B cell (primary cell): ENCODE data around the gene LRRC7. TPM values are rescaled to one million over a fixed set of nuclear protein-coding genes. Genes with fewer than 3 reads are reported as not detected.

ENCODE experiments used
- ATAC-seq: fragments of 200-7000 bp; cut with Tn5 transposase; one replicate; pipeline ENCODE4 v1.10.0; 2021; ENCODE audit warnings: low read depth, mild to moderate bottlenecking, moderate number of reproducible peaks, moderate library complexity
- CTCF ChIA-PET: fragments of 350-600 bp; sonication (Branson Sonifier 250); formaldehyde crosslinking; loops from one replicate; lab custom pipeline; 2021; ENCODE audit warnings: antibody characterized with exemption, inconsistent platforms; lab: Charles Lee
- POLR2A ChIA-PET: fragments of 350-600 bp; sonication (Branson Sonifier 250); formaldehyde crosslinking; loops from one replicate; lab custom pipeline; 2021; ENCODE audit warnings: antibody characterized with exemption; lab: Charles Lee
- DNase-seq: peaks from one replicate; pipeline ENCODE4 v3.0.0; 2013
- H2AFZ ChIP-seq: 2 replicates; pipeline ENCODE4 v1.6.1; 2012; ENCODE audit warnings: mild to moderate bottlenecking, low read depth, low read length; ENCODE audit not compliant: insufficient read depth, poor library complexity, severe bottlenecking
- H3K27ac ChIP-seq, 2 donors: 1 replicate in 1 of 2; 2 replicates in 1 of 2; pipeline ENCODE4 v1.5.1; 2012 to 2013; ENCODE audit warnings: low read length in 2 of 2, mild to moderate bottlenecking in 2 of 2, moderate library complexity in 1 of 2
- H3K27me3 ChIP-seq, 4 experiments: fragments of 200-600 bp in 1 of 4; sonication (generic) in 1 of 4; replicated peaks in 1 of 4; 1 replicate in 2 of 4; 2 replicates in 2 of 4; pipeline versions ENCODE4 v1.6.1 to v1.7.0; 2013 to 2016; ENCODE audit warnings: low read length in 3 of 4, mild to moderate bottlenecking in 2 of 4, mixed read lengths in 1 of 4, moderate library complexity in 1 of 4; ENCODE audit not compliant: insufficient read depth in 4 of 4, control insufficient read depth in 3 of 4; ENCODE audit errors: control extremely low read depth in 1 of 4
- H3K36me3 ChIP-seq, 2 experiments: replicated peaks in 1 of 2; 1 replicate in 1 of 2; 2 replicates in 1 of 2; pipeline versions ENCODE4 v1.6.1 to v1.7.1; 2013; ENCODE audit warnings: low read length in 1 of 2; ENCODE audit not compliant: insufficient read depth in 2 of 2, control insufficient read depth in 1 of 2; ENCODE audit errors: control extremely low read depth in 1 of 2, extremely low read depth in 1 of 2
- H3K4me1 ChIP-seq, 2 donors: fragments of 200-600 bp in 1 of 2; sonication (generic) in 1 of 2; 1 replicate in 1 of 2; 2 replicates in 1 of 2; pipeline versions ENCODE4 v1.5.1 to v1.6.1; 2013 to 2017; ENCODE audit warnings: low read length in 2 of 2; ENCODE audit not compliant: control insufficient read depth in 2 of 2, insufficient read depth in 2 of 2
- H3K4me2 ChIP-seq: replicated peaks from 2 replicates; pipeline ENCODE3; 2012; ENCODE audit warnings: mild to moderate bottlenecking, low read depth, low read length; ENCODE audit not compliant: poor library complexity, severe bottlenecking
- H3K4me3 ChIP-seq, 5 experiments: fragments of 200-600 bp in 1 of 5; sonication (generic) in 1 of 5; 1 replicate in 3 of 5; 2 replicates in 2 of 5; pipeline versions ENCODE4 v1.5.1 to v1.7.0; 2011 to 2016; ENCODE audit warnings: low read length in 4 of 5, mild to moderate bottlenecking in 4 of 5, low read depth in 2 of 5, control low read depth in 1 of 5, moderate library complexity in 1 of 5; ENCODE audit not compliant: insufficient read depth in 1 of 5; ENCODE audit errors: control extremely low read depth in 1 of 5, extremely low read depth in 1 of 5
- H3K79me2 ChIP-seq: fragments of 200-600 bp; sonication (generic); one replicate; pipeline ENCODE4 v1.6.0; 2016; ENCODE audit warnings: low read length; ENCODE audit not compliant: control insufficient read depth, insufficient read depth
- H3K9ac ChIP-seq: fragments of 200-600 bp; sonication (generic); 2 replicates; pipeline ENCODE4 v1.6.1; 2017; ENCODE audit warnings: mild to moderate bottlenecking, low read length, moderate library complexity
- H3K9me3 ChIP-seq, 3 donors: one replicate each; pipeline versions ENCODE4 v1.6.1 to v1.7.1; 2013; ENCODE audit warnings: low read length in 2 of 3; ENCODE audit not compliant: control insufficient read depth in 2 of 3, insufficient read depth in 1 of 3; ENCODE audit errors: control extremely low read depth in 1 of 3
- H4K20me1 ChIP-seq: 2 replicates; pipeline ENCODE4 v1.6.0; 2012; ENCODE audit warnings: mild to moderate bottlenecking, low read length; ENCODE audit not compliant: insufficient read depth, control insufficient read depth, poor library complexity, severe bottlenecking
- H3K27ac Mint-ChIP-seq: one replicate; pipeline ENCODE4 v1.8.0; 2021; ENCODE audit warnings: mixed read lengths
- H3K27me3 Mint-ChIP-seq: one replicate; pipeline ENCODE4 v1.8.0; 2021; ENCODE audit warnings: mixed read lengths
- H3K4me1 Mint-ChIP-seq: one replicate; pipeline ENCODE4 v1.8.0; 2021; ENCODE audit warnings: mixed read lengths
- H3K4me3 Mint-ChIP-seq: one replicate; pipeline ENCODE4 v1.8.0; 2021; ENCODE audit warnings: mixed read lengths
- H3K9me3 Mint-ChIP-seq: one replicate; pipeline ENCODE4 v1.8.0; 2022; ENCODE audit warnings: mixed read lengths; ENCODE audit not compliant: insufficient read depth
- EZH2 ChIP-seq: IDR thresholded peaks from 2 replicates; pipeline ENCODE4 v1.6.1; 2012; ENCODE audit warnings: borderline replicate concordance, low read depth, mild to moderate bottlenecking, moderate library complexity, low read length; ENCODE audit not compliant: insufficient read depth, poor library complexity, severe bottlenecking
- WGBS: methylation state at CpG from one replicate; pipeline ENCODE4 v1.1.5; 2013; ENCODE audit warnings: missing lambda C conversion rate; ENCODE audit not compliant: insufficient coverage; 5-methylcytosine and 5-hydroxymethylcytosine counted together
- intact Hi-C: fragments of 100-400 bp; cut with micrococcal nuclease; formaldehyde crosslinking; loops from one replicate; pipeline ENCODE4 v1.10.0; 2022
- polyA plus RNA-seq: library from polyadenylated mRNA; depleted of rRNA; stranded (reverse); fragments of >200 nt; gene quantifications from 2 replicates; pipeline ENCODE4 v1.2.3, GENCODE V29; 2012
- total RNA-seq, 2 donors: library from RNA; stranded (reverse); fragments of 120-200 nt in 1 of 2; gene quantifications; 1 replicate in 1 of 2; 2 replicates in 1 of 2; pipeline versions ENCODE4 v1.2.3 to v1.2.4, GENCODE V29; 2013 to 2022
- TF ChIP-seq, protein P1 (sequence below): fragments of 200-600 bp; IDR thresholded peaks from one replicate; pipeline ENCODE4 v1.8.0; 2022; ENCODE audit warnings: antibody characterized with exemption, mild to moderate bottlenecking

The LRRC7 gene
- total and polyA plus RNA-seq, 2 donors (not counting 1 experiment from before 2014, with no cell fraction given) = not detected

DNA sequence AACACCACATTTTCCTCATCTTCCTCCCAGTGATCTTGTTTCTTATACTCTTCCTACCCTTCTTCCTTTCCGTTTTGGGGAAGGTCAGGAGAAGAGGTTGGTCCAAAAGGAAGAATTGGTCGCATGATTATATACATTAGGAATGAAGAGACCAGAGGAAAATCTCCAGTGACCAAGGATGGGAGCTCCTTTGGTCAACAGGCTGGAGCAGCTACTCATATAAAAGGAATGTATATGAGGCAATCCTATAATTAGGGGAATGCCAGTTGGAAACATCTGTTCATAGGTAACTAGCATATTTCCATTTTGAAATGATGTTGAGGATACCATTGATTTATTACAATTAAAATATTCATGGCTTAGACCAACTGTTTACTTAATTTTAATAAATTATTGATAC, 523.2 kb downstream of the LRRC7 start:
- no peak overlapping the region for H3K4me2 ChIP-seq

DNA sequence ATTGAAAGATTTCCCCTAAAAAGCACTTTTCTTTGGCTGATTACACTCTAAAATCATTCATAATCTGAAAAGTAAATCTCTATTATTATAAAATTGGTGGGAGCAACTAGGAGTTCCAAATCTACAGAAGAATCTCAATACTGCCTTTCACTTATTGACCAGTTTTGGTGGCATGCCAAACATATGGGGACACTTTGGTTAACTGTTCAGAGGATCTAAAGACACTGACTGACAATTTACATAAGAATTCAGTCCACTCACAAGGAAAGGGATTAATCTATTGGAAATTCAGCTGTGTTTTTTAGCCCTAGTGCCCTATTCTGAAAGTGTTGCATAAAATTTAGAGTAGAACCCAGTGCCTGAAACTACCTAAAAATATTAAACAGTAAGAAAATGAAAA, 524.1 kb downstream of the LRRC7 start:
- H3K27me3 Mint-ChIP-seq = peaks cover 7% of the 10 kb centered on the region
- Histone ChIP-seq H3K4me3 (no peak overlapping the region), H3K9ac (no peak overlapping the region), H3K36me3 (no peaks in the 10 kb centered on the region), H2AFZ (no peak overlapping the region), H3K27me3 (no peaks in the 10 kb centered on the region), H3K9me3 (no peaks in the 10 kb centered on the region), H3K79me2 (no peaks in the 10 kb centered on the region), H3K4me2 (no peak overlapping the region), H3K4me1 (no peaks in the 10 kb centered on the region), H4K20me1 (no peaks in the 10 kb centered on the region), H3K27ac (no peak overlapping the region)
- no peaks in the 10 kb centered on the region for H3K9me3 Mint-ChIP-seq
- no peak overlapping the region for H3K4me3 Mint-ChIP-seq
- no peak overlapping the region for H3K27ac Mint-ChIP-seq
- H3K4me1 Mint-ChIP-seq = no peaks in the 10 kb centered on the region
- TF ChIP-seq, protein P1, sequence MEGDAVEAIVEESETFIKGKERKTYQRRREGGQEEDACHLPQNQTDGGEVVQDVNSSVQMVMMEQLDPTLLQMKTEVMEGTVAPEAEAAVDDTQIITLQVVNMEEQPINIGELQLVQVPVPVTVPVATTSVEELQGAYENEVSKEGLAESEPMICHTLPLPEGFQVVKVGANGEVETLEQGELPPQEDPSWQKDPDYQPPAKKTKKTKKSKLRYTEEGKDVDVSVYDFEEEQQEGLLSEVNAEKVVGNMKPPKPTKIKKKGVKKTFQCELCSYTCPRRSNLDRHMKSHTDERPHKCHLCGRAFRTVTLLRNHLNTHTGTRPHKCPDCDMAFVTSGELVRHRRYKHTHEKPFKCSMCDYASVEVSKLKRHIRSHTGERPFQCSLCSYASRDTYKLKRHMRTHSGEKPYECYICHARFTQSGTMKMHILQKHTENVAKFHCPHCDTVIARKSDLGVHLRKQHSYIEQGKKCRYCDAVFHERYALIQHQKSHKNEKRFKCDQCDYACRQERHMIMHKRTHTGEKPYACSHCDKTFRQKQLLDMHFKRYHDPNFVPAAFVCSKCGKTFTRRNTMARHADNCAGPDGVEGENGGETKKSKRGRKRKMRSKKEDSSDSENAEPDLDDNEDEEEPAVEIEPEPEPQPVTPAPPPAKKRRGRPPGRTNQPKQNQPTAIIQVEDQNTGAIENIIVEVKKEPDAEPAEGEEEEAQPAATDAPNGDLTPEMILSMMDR = no peak
- TF ChIP-seq EZH2 = no peak
- DNase-seq = no peak
- ChIA-PET CTCF (no interaction called here), POLR2A (no interaction called here)
- no peak for ATAC-seq
- intact Hi-C loops = no loop called here

More for the DNA sequence above, 523.2 kb downstream of the LRRC7 start:
- Histone ChIP-seq H3K27me3 (no peaks in the 10 kb centered on the region), H4K20me1 (no peaks in the 10 kb centered on the region), H3K4me1 (no peaks in the 10 kb centered on the region), H2AFZ (no peak overlapping the region), H3K79me2 (no peaks in the 10 kb centered on the region), H3K4me3 (no peak overlapping the region), H3K36me3 (no peaks in the 10 kb centered on the region), H3K9me3 (no peaks in the 10 kb centered on the region), H3K9ac (no peak overlapping the region), H3K27ac (no peak overlapping the region)
- TF ChIP-seq, protein P1 = no peak
- no peak for TF ChIP-seq EZH2
- Mint-ChIP-seq H3K9me3 (no peaks in the 10 kb centered on the region), H3K27ac (no peak overlapping the region), H3K4me3 (no peak overlapping the region), H3K4me1 (no peaks in the 10 kb centered on the region), H3K27me3 (peaks cover 4% of the 10 kb centered on the region)
- ATAC-seq (no peak), DNase-seq (no peak)
- WGBS = no CpG with 5 or more reads among the region's 2 CpGs
- POLR2A ChIA-PET = no interaction called here
- intact Hi-C loops = no loop called here
- CTCF ChIA-PET = no interaction called here
